HG02840 (cell line): ENCODE results near the gene SIGLEC1.

Experiments
- ATAC-seq: cut with Tn5 transposase; IDR thresholded peaks from one replicate; pipeline ENCODE4 v1.9.1; 2021; ENCODE audit warnings: mild to moderate bottlenecking, moderate library complexity, moderate number of reproducible peaks; ENCODE audit not compliant: unreplicated experiment, low FRiP score

Gene SIGLEC1

GRCh38 chr20:3702611-3703391 lies 9.6 kb downstream of the SIGLEC1 start:
- ATAC-seq = no peak

- ATAC-seq = no peak
These were observed 11.1 kb downstream of the SIGLEC1 start for GRCh38 chr20:3701061-3701998.

GRCh38 chr20:3699037-3699436 lies 13.4 kb downstream of the SIGLEC1 start:
- no peak for ATAC-seq

GRCh38 chr20:3698591-3699001 lies 13.8 kb downstream of the SIGLEC1 start:
- ATAC-seq = no peak

- no peak for ATAC-seq
These were observed 14.7 kb downstream of the SIGLEC1 start for GRCh38 chr20:3697588-3698305.

GRCh38 chr20:3696745-3697587 lies 15.4 kb downstream of the SIGLEC1 start:
- ATAC-seq = no peak

- ATAC-seq = no peak
These were observed 16.2 kb downstream of the SIGLEC1 start for GRCh38 chr20:3696200-3696599.

GRCh38 chr20:3694864-3695263 lies 17.5 kb downstream of the SIGLEC1 start:
- no peak for ATAC-seq

- no peak for ATAC-seq
These were observed 19.0 kb downstream of the SIGLEC1 start for GRCh38 chr20:3693376-3693775.

- ATAC-seq = no peak
These were observed 19.6 kb downstream of the SIGLEC1 start for GRCh38 chr20:3692706-3693294.

GRCh38 chr20:3691897-3692296 lies 20.5 kb downstream of the SIGLEC1 start:
- no peak for ATAC-seq

GRCh38 chr20:3691306-3691705 lies 21.1 kb downstream of the SIGLEC1 start:
- no peak for ATAC-seq

GRCh38 chr20:3690413-3690812 lies 22.0 kb downstream of the SIGLEC1 start:
- no peak for ATAC-seq

- no peak for ATAC-seq
These were observed 22.4 kb downstream of the SIGLEC1 start for GRCh38 chr20:3689978-3690377.

GRCh38 chr20:3687655-3688054 lies 24.7 kb downstream of the SIGLEC1 start:
- no peak for ATAC-seq

GRCh38 chr20:3686867-3687321 lies 25.5 kb downstream of the SIGLEC1 start:
- no peak for ATAC-seq

- ATAC-seq = no peak
These were observed 26.0 kb downstream of the SIGLEC1 start for GRCh38 chr20:3686421-3686820.

GRCh38 chr20:3685341-3685740 lies 27.1 kb downstream of the SIGLEC1 start:
- ATAC-seq = no peak
